HG03095 (cell line): ENCODE results near the gene NUMB.
"Not testable (repeated sequence)": the region's sequence is repeated elsewhere in the genome, so short reads cannot be mapped to it uniquely, and the experiment has no call there.

ENCODE experiments used
- ATAC-seq: cut with Tn5 transposase; IDR thresholded peaks from one replicate; pipeline ENCODE4 v1.9.1; 2021; ENCODE audit warnings: moderate library complexity; ENCODE audit not compliant: unreplicated experiment

The NUMB gene

GRCh38 chr14:73423092-73423491 is 35.3 kb downstream of the NUMB start:
- ATAC-seq, result not testable (repeated sequence)

GRCh38 chr14:73422515-73422914 is 35.8 kb downstream of the NUMB start:
- no peak for ATAC-seq

GRCh38 chr14:73418227-73418626 is 40.1 kb downstream of the NUMB start:
- ATAC-seq, result no peak

- not testable (repeated sequence) for ATAC-seq
Observed at GRCh38 chr14:73406248-73406647, 52.1 kb downstream of the NUMB start.

GRCh38 chr14:73403181-73403752 is 55.1 kb downstream of the NUMB start:
- no peak for ATAC-seq

- no peak for ATAC-seq
Observed at GRCh38 chr14:73402579-73402978, 55.8 kb downstream of the NUMB start.

- no peak for ATAC-seq
Observed at GRCh38 chr14:73397810-73398209, 60.5 kb downstream of the NUMB start.

GRCh38 chr14:73394317-73394716 is 64.0 kb downstream of the NUMB start:
- no peak for ATAC-seq

GRCh38 chr14:73393375-73393774 is 65.0 kb downstream of the NUMB start:
- no peak for ATAC-seq

GRCh38 chr14:73392329-73393257 is 65.8 kb downstream of the NUMB start:
- ATAC-seq, result no peak

GRCh38 chr14:73387860-73388259 is 70.5 kb downstream of the NUMB start:
- ATAC-seq, result not testable (repeated sequence)

- ATAC-seq, result no peak
Observed at GRCh38 chr14:73386342-73386741, 72.0 kb downstream of the NUMB start.

GRCh38 chr14:73385021-73385420 is 73.3 kb downstream of the NUMB start:
- ATAC-seq, result not testable (repeated sequence)

GRCh38 chr14:73383356-73383755 is 75.0 kb downstream of the NUMB start:
- ATAC-seq, result no peak

GRCh38 chr14:73381380-73382013 is 76.8 kb downstream of the NUMB start:
- no peak for ATAC-seq

GRCh38 chr14:73376585-73376984 is 81.8 kb downstream of the NUMB start:
- no peak for ATAC-seq

- ATAC-seq, result no peak
Observed at GRCh38 chr14:73375861-73376260, 82.5 kb downstream of the NUMB start.

- no peak for ATAC-seq
Observed at GRCh38 chr14:73374218-73374617, 84.1 kb downstream of the NUMB start.

- ATAC-seq, result no peak
Observed at GRCh38 chr14:73372529-73372928, 85.8 kb downstream of the NUMB start.

- ATAC-seq, result no peak
Observed at GRCh38 chr14:73370561-73370960, 87.8 kb downstream of the NUMB start.

GRCh38 chr14:73369428-73369827 is 88.9 kb downstream of the NUMB start:
- ATAC-seq, result no peak

GRCh38 chr14:73368616-73369015 is 89.7 kb downstream of the NUMB start:
- no peak for ATAC-seq
